ENCODE data around the gene OTOP3.

- no peak for TF ChIP-seq CTCF (IDR thresholded peaks at IDR 0.05; ENCODE audit: insufficient read depth, low read length, poor library complexity, severe bottlenecking)
- no peak for TF ChIP-seq EZH2phosphoT487 (conservative IDR thresholded peaks at IDR 0.05; ENCODE audit: low read length)
Observed at GRCh38 chr17:74935585-74936469, at the start of gene OTOP3.

Measured in SU-DHL-6 (cell line).